Occipital lobe (tissue), 2 donors: Measurements from ENCODE around the gene RNF150. TPM values are rescaled to one million over a fixed set of nuclear protein-coding genes. Genes with fewer than 3 reads are reported as not detected.
"Not testable (repeated sequence)": the region's sequence is repeated elsewhere in the genome, so short reads cannot be mapped to it uniquely, and the experiment has no call there.

Experiments used
- DNase-seq: peaks from one replicate; lab custom pipeline; 2025; lab: John Stamatoyannopoulos, UW
- total RNA-seq: library from RNA; depleted of rRNA; stranded (reverse); fragments of >200 nt; gene quantifications from one replicate; pipeline ENCODE4 v1.2.3, GENCODE V29; 2014

The RNF150 gene
- total RNA-seq, 1 donor from 2014 or later: 34.5 TPM

DNA sequence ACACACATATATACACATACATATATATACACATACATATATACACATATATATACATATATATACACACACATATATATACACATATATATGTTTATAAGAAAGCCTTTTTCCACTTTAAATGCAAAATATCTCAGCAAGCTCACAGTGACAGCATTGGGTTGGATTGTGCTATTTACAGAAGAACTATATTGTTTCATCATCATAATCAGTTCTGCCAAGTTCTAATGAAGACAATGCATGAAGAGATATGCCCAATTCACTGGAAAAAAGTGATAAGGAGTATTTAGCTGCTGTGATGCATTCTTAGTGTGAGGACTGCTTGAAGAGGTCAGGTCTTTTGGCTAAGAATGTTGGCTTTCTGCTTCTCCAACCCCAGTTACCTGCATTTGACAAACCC lies 54.4 kb downstream of the RNF150 start:
- DNase-seq: no peak

DNA sequence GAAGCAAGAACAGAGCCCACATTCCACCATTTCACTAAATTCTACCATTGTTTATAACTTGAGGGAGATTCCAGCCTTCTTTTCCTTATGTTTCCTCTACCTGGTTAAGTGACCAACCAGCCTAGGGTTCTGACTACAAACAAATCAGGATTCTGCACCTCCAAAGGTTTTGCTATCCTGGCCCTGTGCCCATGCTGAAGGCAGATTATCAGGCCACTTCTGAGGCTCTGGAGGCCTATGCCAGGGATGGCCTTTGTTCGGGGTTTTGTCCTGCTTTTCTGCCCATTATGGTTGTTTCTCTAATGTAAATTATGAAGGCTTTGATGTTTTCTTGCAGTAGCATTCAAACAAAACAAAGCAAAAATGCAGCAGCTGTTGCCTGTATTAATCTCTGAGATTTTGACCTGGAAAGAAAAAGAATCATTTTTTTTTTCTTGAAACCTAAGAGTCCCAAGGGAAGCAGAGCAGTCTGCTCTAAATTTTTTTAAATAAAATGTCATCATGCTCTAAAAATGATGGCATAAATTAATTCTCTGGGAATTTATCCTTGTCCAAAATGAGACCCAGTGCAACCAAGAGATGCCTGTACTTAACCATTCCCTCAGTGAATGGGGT lies 55.6 kb downstream of the RNF150 start:
- no peak for DNase-seq

DNA sequence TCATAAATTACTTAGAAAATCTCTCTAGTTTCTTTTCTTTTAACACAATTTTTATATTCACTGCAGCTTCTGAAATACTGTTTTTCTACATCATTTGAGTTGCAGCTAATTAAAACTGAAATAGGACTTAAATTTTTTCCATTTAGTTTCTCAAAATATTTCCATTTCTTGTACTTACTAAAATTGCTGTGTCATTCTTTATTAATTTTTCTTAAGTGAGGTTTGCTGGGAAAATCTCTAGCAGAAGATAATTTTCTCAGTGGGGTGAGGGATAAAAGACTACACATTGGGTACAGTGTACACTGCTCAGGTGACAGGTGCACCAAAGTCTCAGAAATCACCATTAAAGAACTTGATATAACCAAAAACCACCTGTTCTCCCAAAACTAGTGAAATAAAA lies 57.7 kb downstream of the RNF150 start:
- DNase-seq: no peak

DNA sequence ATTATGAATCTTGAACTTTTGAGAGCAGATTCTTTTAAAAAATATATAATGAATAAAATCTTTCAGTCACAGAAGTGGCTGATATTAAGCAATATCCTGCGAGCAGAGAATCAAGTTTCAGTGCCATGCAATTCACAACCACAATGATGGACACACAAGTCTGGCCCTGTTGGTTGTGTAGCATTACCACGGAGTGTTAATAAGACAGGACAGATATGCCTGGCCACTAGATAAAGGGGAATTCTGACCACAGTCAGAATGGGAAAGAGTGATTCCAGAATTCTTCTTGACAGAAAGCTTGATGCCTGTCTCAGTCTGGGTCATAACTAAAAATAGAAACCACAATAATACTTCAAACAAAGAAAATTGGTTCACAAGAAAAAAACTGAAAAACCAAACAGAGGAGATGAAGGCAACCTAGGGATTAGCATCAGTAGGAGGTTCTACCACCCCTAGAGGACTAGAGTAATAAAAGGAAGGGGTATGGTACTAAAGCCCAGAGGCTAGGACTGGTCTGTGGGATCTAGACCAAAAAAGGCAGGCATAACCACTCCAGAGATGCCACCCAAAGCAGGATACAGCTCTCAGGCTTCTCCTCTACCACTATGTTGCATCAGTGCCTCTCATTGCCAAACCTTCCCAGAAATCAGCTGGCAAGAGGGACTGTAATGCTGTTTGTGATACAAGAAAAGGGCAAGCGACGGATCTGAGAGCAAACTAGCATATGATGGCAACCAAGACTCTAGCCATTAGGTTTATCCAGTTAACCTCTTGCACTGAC lies 59.0 kb downstream of the RNF150 start:
- DNase-seq: no peak

DNA sequence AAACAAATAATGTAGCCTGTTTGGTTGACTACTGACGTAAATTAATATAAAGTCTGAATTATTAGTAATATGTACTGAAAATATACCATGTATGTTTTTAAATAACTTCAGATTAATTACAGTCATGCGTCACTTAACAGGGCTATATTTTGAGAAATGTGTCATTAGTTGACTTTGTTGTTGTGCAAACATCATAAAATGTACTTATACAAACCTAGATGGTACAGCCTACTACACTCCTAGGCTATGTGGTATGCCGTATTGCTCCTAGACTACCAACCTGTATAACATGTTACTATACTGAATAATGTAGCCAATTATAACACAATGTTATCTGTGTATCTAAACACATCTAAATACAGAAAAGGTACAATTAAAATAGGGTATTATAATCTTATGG lies 66.6 kb downstream of the RNF150 start:
- no peak for DNase-seq

DNA sequence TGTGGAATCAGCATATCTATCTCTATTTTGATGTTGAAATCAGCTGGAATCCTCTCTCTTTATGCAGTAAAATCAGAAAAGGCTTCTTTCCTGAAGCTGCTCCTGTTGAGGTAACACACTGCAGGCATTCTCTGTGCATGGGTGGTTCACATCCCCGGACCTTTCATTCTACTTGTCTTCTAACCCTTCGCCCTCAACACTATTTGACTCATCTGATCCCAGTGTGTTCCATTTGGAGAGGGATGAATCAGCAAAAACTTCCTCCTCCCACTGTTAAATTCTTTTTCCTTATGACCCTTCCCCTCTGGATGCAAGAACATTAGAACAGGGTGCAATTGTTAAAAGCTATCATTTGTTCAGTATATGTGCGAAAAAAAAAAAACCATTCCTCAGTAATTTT lies 67.4 kb downstream of the RNF150 start:
- DNase-seq: no peak

DNA sequence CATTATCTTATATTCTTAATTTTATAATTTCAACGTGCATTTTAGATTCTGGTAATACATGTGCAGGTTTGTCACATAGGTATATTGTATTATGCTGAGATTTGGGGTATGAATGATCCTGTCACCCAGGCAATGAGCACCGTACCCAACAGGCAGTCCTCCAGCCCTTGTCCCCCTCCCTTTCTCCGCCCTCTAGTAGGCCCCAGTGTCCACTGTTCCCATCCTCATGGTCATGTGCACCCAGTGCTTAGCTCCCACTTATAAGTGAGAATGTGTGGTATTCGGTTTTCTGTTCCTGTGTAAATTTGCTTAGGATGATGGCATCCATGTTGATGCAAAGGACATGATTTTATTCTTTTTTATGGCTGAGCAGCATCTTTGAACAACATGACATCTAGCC lies 70.6 kb downstream of the RNF150 start:
- DNase-seq: no peak

DNA sequence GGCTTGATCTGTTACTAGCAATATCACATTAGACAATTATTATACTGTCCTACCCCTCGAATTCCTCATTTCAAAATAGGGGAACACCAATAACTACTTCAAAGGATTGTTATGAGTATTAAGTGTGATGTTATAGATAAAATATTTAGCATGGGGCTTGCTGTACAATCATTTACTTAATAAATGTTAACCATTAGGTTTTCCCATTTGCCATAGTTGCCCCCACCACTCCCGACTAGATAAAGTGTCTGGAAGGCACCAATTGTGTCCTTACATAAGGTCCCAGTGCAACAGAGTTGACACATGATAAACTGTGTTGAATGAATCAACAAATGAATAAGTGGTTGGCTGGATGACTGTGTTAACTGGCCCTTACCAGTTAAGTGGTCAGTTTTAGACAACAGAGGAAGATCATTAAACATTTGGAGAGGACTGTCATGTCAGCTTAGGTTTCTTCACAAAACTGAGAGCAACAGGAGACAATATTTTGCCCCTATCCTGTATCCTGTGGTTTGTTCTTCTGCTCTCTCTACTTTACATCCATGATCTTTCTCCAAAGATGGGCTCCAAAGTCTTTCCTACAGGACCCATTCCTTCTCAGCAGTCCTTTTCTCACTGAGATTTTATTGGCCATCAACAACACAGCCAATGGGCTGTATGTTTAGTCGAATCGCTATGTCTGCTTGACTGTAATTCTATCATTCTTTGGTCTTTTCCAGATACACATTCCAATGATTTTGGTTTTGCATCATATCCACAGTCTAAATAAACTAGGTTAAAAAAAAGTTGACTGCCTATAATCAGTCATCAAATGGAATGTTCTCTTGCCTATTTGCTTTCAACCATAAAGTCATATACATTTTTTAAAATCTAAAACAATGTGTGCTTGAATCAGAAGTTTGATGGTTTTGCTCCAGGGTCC lies 74.4 kb downstream of the RNF150 start:
- DNase-seq: no peak

DNA sequence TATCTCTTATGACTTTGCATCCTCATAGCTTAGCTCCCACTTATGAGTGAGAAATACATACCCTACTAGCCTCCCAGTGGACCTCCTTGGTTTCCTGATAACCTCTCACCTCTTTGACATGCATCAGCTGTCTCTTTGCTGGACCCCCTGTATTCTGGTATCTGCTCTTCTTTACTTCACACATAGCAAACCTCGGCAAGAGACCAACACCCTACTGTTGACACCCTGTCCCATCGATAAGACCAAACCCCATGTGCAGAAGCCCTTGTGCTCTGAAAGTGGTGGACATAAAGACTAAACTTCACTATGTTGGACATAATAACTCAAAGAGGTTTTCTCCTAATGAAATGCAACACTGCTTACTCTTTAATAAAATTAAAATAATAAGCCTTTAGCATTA lies 75.7 kb downstream of the RNF150 start:
- DNase-seq: no peak

DNA sequence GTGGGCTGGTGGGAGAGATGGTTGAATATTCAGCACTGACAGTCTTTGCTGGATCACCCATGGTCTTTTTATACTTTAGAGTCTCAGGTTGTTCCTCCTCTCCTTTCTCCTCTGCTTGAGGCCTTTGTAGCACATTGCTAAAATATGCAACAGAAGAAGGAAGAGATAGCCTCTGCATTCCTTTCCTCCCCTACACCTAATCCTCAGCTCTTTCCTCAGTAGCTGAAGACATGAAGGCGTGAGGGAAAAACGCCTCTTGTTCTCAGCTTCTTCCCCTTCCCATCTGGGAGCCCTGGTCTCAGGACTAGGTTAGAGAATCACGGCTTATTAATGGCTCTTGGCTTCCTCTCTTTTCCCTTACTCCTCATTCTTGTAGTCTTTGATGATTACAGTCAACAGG lies 76.8 kb downstream of the RNF150 start:
- no peak for DNase-seq

DNA sequence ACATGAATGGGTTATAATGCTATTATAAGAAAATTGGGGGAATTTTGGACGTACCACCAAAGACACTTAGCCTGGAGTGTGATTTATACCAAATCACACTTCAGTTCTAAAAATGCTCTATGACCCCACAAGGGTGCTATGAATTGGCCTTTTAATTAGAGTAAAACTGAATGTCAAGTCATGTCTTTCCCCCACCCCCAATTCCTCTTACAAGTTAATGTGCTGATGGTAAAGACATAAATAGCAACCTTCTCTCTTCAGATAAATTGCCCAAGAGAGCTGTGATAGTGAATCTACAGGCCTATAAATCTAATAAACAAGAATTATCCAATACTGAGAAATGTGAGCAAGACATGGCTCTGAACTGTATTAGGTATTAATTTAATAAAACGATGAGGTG lies 78.8 kb downstream of the RNF150 start:
- DNase-seq: no peak

DNA sequence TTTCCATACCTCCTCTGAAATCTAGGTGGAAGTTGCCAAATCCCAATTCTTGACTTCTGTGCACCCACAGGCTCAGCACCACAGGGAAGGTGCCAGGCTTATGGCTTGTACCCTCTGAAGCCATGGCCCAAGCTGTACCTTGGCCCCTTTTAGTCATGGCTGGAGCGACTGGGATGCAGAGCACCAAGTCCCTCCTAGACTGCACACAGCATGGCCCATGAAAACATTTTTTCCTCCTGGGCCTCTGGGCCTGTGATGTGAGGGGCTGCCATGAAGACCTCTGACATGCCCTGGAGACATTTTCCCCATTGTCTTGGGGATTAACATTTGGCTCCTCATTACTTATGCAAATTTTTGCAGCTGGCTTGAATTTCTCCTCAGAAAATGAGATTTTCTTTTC lies 82.3 kb downstream of the RNF150 start:
- not testable (repeated sequence) for DNase-seq

DNA sequence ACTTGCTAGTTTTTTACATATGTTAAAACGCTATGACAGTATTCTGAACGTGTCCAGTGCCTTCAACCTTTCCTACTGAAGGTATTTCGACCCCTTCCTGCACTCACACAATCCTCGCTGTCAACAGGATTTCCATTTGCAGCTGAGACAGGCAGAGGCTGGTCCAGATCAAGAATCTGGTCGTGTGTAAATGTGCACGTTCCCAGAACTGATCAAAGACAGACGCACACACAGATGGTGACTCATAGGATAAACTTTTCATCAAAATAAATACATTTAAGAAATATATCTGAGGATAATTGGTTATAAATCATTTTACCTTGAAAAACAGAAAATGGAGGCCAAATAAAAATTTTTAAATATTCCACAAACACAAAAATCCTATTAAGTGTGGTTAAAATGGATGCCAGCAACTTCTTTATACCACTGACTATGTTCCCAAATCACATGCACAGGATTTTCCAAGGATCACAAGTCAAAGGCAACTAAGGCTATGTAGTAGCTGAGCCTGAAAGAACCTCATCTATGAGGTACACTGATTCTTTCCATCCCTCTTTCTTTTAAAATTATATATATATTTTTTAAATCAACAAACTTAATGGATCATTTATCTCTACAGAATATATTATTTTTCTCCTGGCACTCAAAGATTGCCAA lies 85.9 kb downstream of the RNF150 start:
- no peak for DNase-seq

DNA sequence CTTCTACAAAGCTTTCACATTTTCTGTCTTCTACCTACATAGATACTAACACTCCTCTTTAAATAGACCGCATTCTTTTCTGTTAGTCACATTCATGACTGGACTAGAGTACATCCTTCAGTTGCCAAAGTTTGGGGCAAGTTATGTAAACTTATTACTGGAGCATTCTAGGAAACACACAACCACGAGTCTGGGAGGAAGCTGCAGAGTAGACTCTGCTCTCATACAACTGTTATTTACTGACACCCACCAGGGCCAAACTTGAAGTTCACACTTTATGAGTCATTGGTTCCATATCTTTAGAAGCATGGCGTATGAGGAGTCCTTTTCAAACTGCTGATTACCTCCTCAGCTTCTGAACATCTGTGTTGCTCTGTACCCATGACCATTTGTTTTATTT lies 87.0 kb downstream of the RNF150 start:
- DNase-seq: peak; percentile 14

DNA sequence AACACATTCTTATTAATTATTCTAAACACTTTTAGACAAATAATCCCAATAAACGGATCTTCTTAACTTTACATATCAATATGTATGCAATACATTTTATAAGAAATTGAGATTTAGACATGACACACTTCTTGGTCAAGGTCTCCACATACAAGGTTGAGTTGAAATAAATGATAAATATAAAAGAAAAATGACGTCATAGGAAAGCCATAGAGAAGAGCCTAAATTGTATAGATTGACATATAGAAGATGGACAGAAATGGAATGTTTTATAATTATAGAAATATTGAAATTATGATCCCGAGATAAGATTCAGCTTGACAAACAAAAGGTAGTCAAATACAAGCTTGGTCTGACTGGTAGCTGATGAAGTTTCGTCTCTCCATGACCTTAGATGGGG lies 87.4 kb downstream of the RNF150 start:
- DNase-seq: no peak

DNA sequence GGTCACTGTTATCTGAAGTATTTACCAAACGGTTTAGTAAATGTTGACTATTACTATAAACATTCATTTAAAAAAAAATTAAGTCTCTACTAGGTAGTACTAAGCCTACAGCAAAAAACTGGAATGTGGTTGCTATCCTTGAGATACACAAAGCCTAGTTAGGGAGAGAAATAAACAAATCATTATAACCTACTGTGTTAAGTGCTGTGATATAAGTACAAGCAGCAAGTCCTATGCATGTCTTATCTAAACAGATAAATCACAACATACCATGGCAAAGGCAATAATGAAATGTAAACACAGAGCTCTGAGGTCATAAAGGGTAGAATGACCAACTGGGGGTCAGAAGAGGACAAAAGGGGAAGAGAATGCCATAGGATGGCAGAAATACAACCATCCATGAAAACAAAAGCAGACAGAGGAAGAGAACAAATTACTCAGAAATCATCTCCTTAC lies 92.2 kb downstream of the RNF150 start:
- no peak for DNase-seq

DNA sequence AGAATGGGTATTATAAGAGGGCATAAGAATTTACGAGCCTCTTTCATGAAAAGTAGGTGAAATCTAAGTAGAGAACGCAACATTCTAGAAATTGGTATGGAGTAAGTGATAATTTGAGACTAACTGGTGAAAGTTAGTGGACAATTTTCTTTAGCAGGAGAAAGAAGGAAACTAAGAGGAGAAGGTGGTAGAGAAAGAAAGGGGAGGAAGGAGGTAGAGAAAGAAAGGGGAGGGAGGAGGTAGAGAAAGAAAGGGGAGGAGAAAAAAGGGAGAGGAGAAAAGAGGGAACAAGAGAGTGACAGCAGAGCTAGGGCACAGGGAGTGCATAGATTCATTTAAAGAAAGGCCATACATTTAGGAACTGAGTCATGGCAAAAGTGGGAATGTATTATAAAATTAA lies 94.1 kb downstream of the RNF150 start:
- no peak for DNase-seq

DNA sequence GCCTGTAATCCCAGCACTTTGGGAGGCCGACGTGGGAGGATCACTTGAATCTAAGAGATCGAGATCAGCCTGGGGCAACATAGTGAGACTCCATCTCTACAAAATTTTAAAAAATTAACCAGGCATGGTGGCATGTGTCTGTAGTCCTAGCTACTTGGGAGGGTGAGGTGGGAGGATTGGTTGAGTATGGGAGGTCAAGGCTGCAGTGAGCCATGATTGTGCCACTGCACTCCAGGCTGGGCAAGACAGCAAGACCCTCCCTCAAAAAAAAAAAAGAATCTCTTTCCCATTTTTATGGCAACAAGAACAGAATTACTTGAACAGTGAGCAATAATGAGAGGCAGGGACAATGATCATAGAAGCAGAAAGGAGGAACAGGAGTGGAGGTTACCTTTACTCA lies 94.8 kb downstream of the RNF150 start:
- no peak for DNase-seq

DNA sequence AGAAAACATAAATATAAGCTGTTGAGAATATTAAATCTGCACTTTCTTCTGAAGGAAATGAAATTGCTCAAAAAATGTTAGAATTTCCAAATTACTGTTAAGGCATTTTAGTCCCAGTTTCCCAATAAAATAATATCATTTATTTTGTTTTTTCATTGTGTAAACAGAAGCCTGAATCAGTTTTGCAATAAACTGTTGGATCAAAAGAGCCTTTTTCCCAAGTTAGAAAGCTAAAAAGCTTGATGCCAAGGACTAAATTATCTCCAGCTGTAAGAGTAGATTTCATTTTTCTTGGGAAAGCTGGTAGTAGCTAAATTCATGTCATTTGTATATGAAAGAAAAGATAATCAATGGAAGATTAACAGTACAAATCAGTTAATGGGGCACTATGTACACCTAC lies 95.8 kb downstream of the RNF150 start:
- no peak for DNase-seq

DNA sequence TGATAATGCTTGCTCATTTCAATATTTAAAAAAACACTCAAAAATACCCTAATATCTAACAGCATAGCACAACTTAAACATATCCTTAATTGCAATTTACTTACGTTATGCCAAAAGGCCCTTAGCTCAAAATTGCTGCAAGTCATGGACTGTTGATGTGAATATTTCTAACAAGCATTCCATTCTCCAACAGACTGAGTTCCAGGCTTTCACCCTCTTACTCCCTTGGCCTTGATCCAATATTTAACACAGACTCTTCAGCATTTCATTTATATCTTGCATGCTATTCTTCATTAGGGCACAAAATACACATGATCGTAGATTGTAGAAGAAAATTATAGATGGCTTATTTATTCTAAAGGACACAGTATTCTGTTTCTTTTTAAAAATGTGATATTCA lies 96.5 kb downstream of the RNF150 start:
- no peak for DNase-seq

DNA sequence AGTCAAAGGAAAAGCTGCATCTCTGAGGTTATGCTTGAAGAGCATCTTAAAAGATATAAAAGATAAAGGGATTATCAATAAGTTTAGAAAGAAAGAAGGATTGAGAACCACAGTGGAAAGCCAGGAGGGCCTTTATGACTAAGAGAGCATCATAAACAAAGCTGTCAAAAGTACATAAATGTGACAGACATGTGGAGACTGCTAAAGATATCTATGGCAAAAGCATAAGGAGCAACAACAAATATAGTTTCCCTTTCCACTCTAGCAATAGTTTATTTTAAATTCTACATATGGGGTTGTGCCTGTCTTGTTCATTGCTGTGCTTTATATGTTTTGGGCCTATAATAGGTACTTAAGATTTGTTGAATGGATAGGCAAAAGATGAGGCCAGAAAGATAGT lies 97.3 kb downstream of the RNF150 start:
- DNase-seq: no peak

DNA sequence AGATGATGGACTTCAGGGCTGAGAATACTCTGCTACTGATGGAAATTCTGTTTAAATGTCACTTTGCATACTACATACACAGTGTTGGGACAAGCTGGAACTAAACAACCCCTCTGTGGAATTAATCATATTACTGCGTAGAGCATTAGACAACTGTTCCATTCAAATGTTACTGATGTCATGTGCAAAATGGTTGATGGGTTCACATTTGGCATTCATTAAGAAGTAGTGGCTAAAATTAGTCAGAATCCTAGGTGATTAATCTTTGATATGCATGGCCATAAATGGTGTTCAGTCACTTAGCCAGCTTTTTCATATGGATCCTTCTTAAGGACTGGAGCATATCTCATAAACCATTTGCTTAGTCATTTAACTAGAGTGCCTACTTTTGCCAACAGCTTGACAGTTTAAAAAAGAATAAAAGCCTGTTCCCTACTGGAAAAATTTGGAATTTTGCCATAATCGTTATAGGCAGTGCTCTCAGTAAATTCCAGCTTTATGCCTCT lies 105.2 kb downstream of the RNF150 start:
- no peak for DNase-seq
